ENCODE data around the gene TTC28.

The TTC28 gene

DNA sequence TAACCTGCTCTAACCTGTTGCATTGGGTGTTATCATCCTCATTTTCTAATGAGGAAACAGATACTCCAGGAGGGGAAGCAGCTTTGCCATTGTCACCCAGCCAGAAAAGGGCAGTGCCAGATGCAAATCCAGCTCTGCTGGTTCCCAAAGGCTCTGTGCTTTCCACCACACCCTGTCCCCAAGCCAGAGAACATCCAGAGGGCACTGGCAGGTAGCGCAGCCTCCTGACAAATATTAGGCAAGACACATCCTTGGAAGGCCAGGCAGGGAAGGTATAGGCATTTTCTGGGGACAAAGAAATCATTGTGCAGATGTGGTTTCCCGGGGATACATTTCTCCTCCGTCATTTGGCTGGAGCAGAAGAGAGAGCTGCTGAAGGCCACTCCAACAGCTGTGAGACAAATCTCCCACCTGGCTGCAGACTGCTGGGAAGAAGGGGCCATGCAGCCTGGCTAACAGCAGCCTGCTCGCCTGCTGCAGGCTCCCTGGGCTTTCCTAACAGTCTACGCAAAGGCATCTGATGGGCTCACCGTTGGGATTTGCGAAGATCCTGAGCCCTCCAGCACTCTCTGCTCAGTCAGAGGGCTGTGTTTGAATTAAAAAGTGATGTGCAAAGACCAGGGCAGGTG is 666.7 kb downstream of the TTC28 start:
- Histone ChIP-seq H3K4me3 (ENCODE audit: low read depth in 1 of 2, low read length in 2 of 2) (no peak overlapping the region), H3K9me3 (ENCODE audit: control insufficient read depth in 1 of 2, low read length in 2 of 2) (no peaks in the 10 kb centered on the region), H3K27ac (ENCODE audit: low read length) (no peak overlapping the region), H3K4me1 (ENCODE audit: control insufficient read depth in 1 of 2, insufficient read depth in 2 of 2, low read length in 2 of 2) (peaks cover 3 to 8% of the 10 kb centered on the region in 2 donors), H3K36me3 (ENCODE audit: control insufficient read depth in 1 of 2, insufficient read depth in 2 of 2, low read length in 2 of 2) (peaks cover 0 to 15% of the 10 kb centered on the region in 2 donors), H3K27me3 (ENCODE audit: low read depth, low read length) (no peaks in the 10 kb centered on the region)

DNA sequence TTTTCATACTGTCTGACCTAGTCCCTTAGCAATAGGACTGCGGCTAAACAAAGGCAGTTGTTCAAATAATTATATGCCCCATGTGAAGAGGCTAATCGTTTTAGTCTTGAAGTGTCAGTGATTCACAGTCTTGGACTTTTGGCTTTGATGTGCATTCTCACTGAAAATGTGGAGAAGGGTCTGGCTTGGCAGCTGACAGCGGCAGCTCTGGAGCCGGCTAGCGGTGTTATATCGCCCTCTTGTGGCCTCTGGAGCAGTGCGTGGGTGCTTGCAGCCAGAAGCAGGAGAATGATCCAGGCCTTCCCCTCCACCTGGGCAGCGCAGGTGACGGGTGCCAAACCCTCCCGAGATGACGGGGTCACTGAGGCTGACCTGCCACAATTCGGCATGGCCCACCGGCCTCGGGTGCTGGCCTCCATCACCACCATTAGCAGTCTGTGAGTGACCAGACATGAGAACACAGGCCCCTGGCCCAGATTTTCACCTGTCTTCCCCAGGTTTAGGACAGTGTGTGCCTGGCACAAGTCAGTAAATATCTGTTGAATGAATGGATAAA is 670.3 kb downstream of the TTC28 start:
- Histone ChIP-seq H3K27ac (ENCODE audit: low read length) (no peak overlapping the region), H3K36me3 (ENCODE audit: control insufficient read depth in 1 of 2, insufficient read depth in 2 of 2, low read length in 2 of 2) (peaks cover 0 to 15% of the 10 kb centered on the region in 2 donors), H3K27me3 (ENCODE audit: low read depth, low read length) (no peaks in the 10 kb centered on the region), H3K4me3 (ENCODE audit: low read depth in 1 of 2, low read length in 2 of 2) (no peak overlapping the region), H3K9me3 (ENCODE audit: control insufficient read depth in 1 of 2, low read length in 2 of 2) (no peaks in the 10 kb centered on the region), H3K4me1 (ENCODE audit: control insufficient read depth in 1 of 2, insufficient read depth in 2 of 2, low read length in 2 of 2) (peaks cover 3 to 28% of the 10 kb centered on the region in 2 donors)

- H3K27ac ChIP-seq (ENCODE audit: low read length), result no peak overlapping the region
- H3K4me3 ChIP-seq (ENCODE audit: low read depth in 1 of 2, low read length in 2 of 2), result no peak overlapping the region
- H3K27me3 ChIP-seq (ENCODE audit: low read depth, low read length), result no peaks in the 10 kb centered on the region
- H3K9me3 ChIP-seq (ENCODE audit: control insufficient read depth in 1 of 2, low read length in 2 of 2), result no peaks in the 10 kb centered on the region
- H3K36me3 ChIP-seq (ENCODE audit: control insufficient read depth in 1 of 2, insufficient read depth in 2 of 2, low read length in 2 of 2), result peaks cover 0 to 9% of the 10 kb centered on the region in 2 donors
- H3K4me1 ChIP-seq (ENCODE audit: control insufficient read depth in 1 of 2, insufficient read depth in 2 of 2, low read length in 2 of 2), result peaks cover 3 to 28% of the 10 kb centered on the region in 2 donors
Measured at GRCh38 chr22:28008649-28009048, 671.0 kb downstream of the TTC28 start.

DNA sequence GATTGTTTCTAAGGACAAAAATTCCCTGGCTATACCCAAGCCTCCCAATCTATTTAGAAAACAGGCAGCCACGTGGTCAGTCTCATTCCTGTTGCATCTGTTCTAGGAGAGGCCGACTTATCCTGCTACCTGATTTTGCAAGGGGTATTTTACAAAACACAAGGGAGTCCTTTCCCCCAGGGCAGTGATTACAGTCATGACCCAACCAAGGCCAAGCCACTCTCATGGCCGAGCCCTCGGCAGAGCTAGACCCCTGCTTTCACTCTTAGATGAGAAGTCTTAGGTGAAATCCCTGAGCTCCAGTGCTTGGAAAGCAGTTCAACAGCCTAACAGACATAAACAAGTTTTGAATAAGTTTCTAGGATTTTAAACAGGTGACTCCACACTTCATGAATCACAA is 671.6 kb downstream of the TTC28 start:
- Histone ChIP-seq H3K4me3 (ENCODE audit: low read depth in 1 of 2, low read length in 2 of 2) (no peak overlapping the region), H3K36me3 (ENCODE audit: control insufficient read depth in 1 of 2, insufficient read depth in 2 of 2, low read length in 2 of 2) (peaks cover 0 to 3% of the 10 kb centered on the region in 2 donors), H3K27me3 (ENCODE audit: low read depth, low read length) (no peaks in the 10 kb centered on the region), H3K9me3 (ENCODE audit: control insufficient read depth in 1 of 2, low read length in 2 of 2) (no peaks in the 10 kb centered on the region), H3K27ac (ENCODE audit: low read length) (no peak overlapping the region), H3K4me1 (ENCODE audit: control insufficient read depth in 1 of 2, insufficient read depth in 2 of 2, low read length in 2 of 2) (peaks cover 3 to 28% of the 10 kb centered on the region in 2 donors)

GRCh38 chr22:28006271-28006670 is 673.4 kb downstream of the TTC28 start:
- Histone ChIP-seq H3K36me3 (ENCODE audit: control insufficient read depth in 1 of 2, insufficient read depth in 2 of 2, low read length in 2 of 2) (peaks cover 0 to under 1% of the 10 kb centered on the region in 2 donors), H3K27me3 (ENCODE audit: low read depth, low read length) (no peaks in the 10 kb centered on the region), H3K4me3 (ENCODE audit: low read depth in 1 of 2, low read length in 2 of 2) (no peak overlapping the region), H3K9me3 (ENCODE audit: control insufficient read depth in 1 of 2, low read length in 2 of 2) (no peaks in the 10 kb centered on the region), H3K4me1 (ENCODE audit: control insufficient read depth in 1 of 2, insufficient read depth in 2 of 2, low read length in 2 of 2) (peaks cover 3 to 28% of the 10 kb centered on the region in 2 donors), H3K27ac (ENCODE audit: low read length) (no peak overlapping the region)

DNA sequence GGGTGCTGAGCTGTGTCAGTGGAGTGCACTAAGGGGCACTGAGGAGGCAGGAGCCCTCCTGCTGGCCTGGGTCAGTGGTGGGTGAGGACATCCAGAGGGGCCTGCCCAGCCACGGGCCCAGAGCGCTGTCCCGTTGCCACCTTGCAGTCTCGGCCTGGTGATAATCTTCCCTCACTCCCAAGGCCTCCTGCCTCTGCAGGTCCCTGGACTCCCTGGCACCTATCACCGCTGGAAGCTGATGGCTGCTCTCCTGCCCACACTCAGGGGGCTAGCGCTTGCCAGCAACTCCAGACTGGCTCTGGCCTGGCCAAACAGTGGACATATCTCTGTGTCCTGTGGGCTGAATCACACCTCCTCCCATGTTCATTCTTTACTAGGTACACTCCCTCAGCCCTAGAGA is 674.1 kb downstream of the TTC28 start:
- Histone ChIP-seq H3K4me3 (ENCODE audit: low read depth in 1 of 2, low read length in 2 of 2) (no peak overlapping the region), H3K36me3 (ENCODE audit: control insufficient read depth in 1 of 2, insufficient read depth in 2 of 2, low read length in 2 of 2) (peaks cover 0 to 7% of the 10 kb centered on the region in 2 donors), H3K9me3 (ENCODE audit: control insufficient read depth in 1 of 2, low read length in 2 of 2) (no peaks in the 10 kb centered on the region), H3K4me1 (ENCODE audit: control insufficient read depth in 1 of 2, insufficient read depth in 2 of 2, low read length in 2 of 2) (peaks cover 3 to 28% of the 10 kb centered on the region in 2 donors), H3K27ac (ENCODE audit: low read length) (no peak overlapping the region), H3K27me3 (ENCODE audit: low read depth, low read length) (no peaks in the 10 kb centered on the region)

GRCh38 chr22:28004021-28004420 is 675.6 kb downstream of the TTC28 start:
- peaks cover 0 to 9% of the 10 kb centered on the region in 2 donors for H3K36me3 ChIP-seq (ENCODE audit: control insufficient read depth in 1 of 2, insufficient read depth in 2 of 2, low read length in 2 of 2)
- H3K27me3 ChIP-seq (ENCODE audit: low read depth, low read length), result no peaks in the 10 kb centered on the region
- peaks cover 2 to 22% of the 10 kb centered on the region in 2 donors for H3K4me1 ChIP-seq (ENCODE audit: control insufficient read depth in 1 of 2, insufficient read depth in 2 of 2, low read length in 2 of 2)
- H3K9me3 ChIP-seq (ENCODE audit: control insufficient read depth in 1 of 2, low read length in 2 of 2), result no peaks in the 10 kb centered on the region
- no peak overlapping the region for H3K27ac ChIP-seq (ENCODE audit: low read length)
- H3K4me3 ChIP-seq (ENCODE audit: low read depth in 1 of 2, low read length in 2 of 2), result no peak overlapping the region

GRCh38 chr22:28002863-28003565 is 676.6 kb downstream of the TTC28 start:
- Histone ChIP-seq H3K9me3 (ENCODE audit: control insufficient read depth in 1 of 2, low read length in 2 of 2) (no peaks in the 10 kb centered on the region), H3K4me3 (ENCODE audit: low read depth in 1 of 2, low read length in 2 of 2) (no peak overlapping the region), H3K27me3 (ENCODE audit: low read depth, low read length) (no peaks in the 10 kb centered on the region), H3K4me1 (ENCODE audit: control insufficient read depth in 1 of 2, insufficient read depth in 2 of 2, low read length in 2 of 2) (peaks cover 0 to 20% of the 10 kb centered on the region in 2 donors), H3K36me3 (ENCODE audit: control insufficient read depth in 1 of 2, insufficient read depth in 2 of 2, low read length in 2 of 2) (peaks cover 3 to 17% of the 10 kb centered on the region in 2 donors), H3K27ac (ENCODE audit: low read length) (no peak overlapping the region)

- no peak overlapping the region for H3K4me3 ChIP-seq (ENCODE audit: low read depth in 1 of 2, low read length in 2 of 2)
- H3K9me3 ChIP-seq (ENCODE audit: control insufficient read depth in 1 of 2, low read length in 2 of 2), result no peaks in the 10 kb centered on the region
- H3K4me1 ChIP-seq (ENCODE audit: control insufficient read depth in 1 of 2, insufficient read depth in 2 of 2, low read length in 2 of 2), result peaks cover 0 to 19% of the 10 kb centered on the region in 2 donors
- H3K27me3 ChIP-seq (ENCODE audit: low read depth, low read length), result no peaks in the 10 kb centered on the region
- peaks cover 5 to 23% of the 10 kb centered on the region in 2 donors for H3K36me3 ChIP-seq (ENCODE audit: control insufficient read depth in 1 of 2, insufficient read depth in 2 of 2, low read length in 2 of 2)
- H3K27ac ChIP-seq (ENCODE audit: low read length), result no peak overlapping the region
Measured at GRCh38 chr22:28002181-28002700, 677.4 kb downstream of the TTC28 start.

DNA sequence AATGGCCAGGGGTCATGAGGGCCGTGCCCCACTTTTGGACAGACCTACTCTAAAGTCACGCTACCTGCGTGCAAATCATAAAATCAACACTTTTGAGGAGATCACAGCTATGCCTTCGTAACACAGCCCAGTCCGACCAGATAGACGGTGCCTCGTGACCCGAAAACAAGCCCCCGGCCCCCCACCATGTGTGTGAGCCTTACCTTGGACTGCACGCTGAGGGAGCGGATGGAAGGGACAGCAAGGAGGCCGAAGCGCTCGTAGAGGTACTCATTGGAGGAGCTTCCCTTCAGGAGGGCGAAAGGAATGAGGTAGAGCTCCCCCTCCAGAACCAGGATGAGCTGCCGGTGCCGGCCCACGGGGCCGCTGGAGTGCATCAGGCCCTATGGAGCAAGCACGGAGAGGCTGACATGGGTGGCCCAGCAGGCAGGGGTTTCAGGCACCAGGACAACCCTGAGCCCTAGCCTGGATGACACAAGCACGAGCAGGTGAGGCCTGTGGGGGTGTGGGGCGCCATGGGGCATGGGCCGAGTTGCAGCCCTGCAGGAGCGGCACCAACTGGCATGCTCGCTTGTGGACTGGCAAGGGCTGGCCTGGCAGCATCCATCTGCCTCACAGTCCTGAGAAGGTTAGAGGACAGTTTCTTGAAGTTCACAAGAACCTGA is 678.3 kb downstream of the TTC28 start:
- Histone ChIP-seq H3K36me3 (ENCODE audit: control insufficient read depth in 1 of 2, insufficient read depth in 2 of 2, low read length in 2 of 2) (peaks cover 5 to 29% of the 10 kb centered on the region in 2 donors), H3K9me3 (ENCODE audit: control insufficient read depth in 1 of 2, low read length in 2 of 2) (no peaks in the 10 kb centered on the region), H3K27me3 (ENCODE audit: low read depth, low read length) (no peaks in the 10 kb centered on the region), H3K4me3 (ENCODE audit: low read depth in 1 of 2, low read length in 2 of 2) (no peak overlapping the region), H3K4me1 (ENCODE audit: control insufficient read depth in 1 of 2, insufficient read depth in 2 of 2, low read length in 2 of 2) (peaks cover 0 to 10% of the 10 kb centered on the region in 2 donors), H3K27ac (ENCODE audit: low read length) (no peak overlapping the region)

DNA sequence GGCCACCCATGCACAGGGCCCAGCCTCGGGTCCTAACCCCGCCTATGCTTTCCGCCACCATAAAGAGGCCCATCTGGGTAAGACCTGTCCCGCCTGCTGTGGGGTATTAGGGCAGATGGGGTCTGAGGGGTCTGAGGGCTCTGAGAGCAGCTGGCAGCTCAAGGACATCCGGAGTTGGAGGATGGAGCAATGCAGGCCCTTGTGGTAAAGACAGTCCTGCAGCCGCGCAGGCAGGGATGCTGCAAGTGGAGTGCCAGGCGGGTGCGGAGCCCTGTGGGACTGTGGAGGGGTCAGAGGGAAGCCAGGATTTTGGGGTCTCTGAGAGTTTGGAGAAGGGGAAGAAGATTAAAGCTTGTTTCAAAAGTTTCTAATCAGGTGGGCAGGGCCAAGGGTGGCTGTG is 679.3 kb downstream of the TTC28 start:
- Histone ChIP-seq H3K4me3 (ENCODE audit: low read depth in 1 of 2, low read length in 2 of 2) (no peak overlapping the region), H3K27me3 (ENCODE audit: low read depth, low read length) (no peaks in the 10 kb centered on the region), H3K4me1 (ENCODE audit: control insufficient read depth in 1 of 2, insufficient read depth in 2 of 2, low read length in 2 of 2) (peaks cover 0 to under 1% of the 10 kb centered on the region in 2 donors), H3K27ac (ENCODE audit: low read length) (no peak overlapping the region), H3K9me3 (ENCODE audit: control insufficient read depth in 1 of 2, low read length in 2 of 2) (no peaks in the 10 kb centered on the region), H3K36me3 (ENCODE audit: control insufficient read depth in 1 of 2, insufficient read depth in 2 of 2, low read length in 2 of 2) (peaks cover 5 to 38% of the 10 kb centered on the region in 2 donors)

Measured in muscle layer of duodenum (tissue), 2 donors.